LNCaP clone FGC (cell line): ENCODE measurements around the gene ZNF467.

Experiments used
- DNase-seq: peaks from one replicate; pipeline ENCODE4 v3.0.0-alpha.2; 2011; ENCODE audit warnings: low read depth
- H3K4me3 ChIP-seq: 2 replicates; pipeline ENCODE4 v1.5.1; 2011; ENCODE audit warnings: mild to moderate bottlenecking, low read depth, low read length, control low read depth
- CTCF ChIP-seq: IDR thresholded peaks from 2 replicates; pipeline ENCODE4 v1.5.1; 2012; ENCODE audit warnings: mild to moderate bottlenecking; ENCODE audit not compliant: control insufficient read depth, insufficient read depth; ENCODE audit errors: extremely low read depth

The ZNF467 gene

DNA sequence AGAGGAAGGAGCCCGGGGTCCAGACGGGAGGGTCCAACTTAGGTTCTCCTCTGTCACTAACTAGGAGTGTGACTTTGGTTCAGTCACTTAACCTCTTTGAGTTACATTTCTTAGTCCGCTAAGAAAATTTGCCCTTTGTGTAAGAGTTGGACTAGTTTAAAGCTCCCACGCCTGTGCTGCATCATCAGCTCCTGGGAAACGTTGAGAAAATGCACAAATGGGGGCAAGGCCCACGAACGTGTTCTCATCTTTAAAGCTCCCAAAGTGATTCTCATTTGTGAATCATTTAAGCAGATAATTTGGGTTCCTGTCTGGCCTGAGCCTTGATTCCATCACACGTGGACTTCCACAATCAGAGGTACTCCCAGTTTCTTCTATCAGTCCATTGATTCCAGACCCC is 6.3 kb downstream of the ZNF467 start:
- no peak for TF ChIP-seq CTCF
- no peak for DNase-seq
- no peak overlapping the region for H3K4me3 ChIP-seq

- no peak overlapping the region for H3K4me3 ChIP-seq
- TF ChIP-seq CTCF, result no peak
- no peak for DNase-seq
Measured at GRCh38 chr7:149766135-149766675, 7.2 kb downstream of the ZNF467 start.

DNA sequence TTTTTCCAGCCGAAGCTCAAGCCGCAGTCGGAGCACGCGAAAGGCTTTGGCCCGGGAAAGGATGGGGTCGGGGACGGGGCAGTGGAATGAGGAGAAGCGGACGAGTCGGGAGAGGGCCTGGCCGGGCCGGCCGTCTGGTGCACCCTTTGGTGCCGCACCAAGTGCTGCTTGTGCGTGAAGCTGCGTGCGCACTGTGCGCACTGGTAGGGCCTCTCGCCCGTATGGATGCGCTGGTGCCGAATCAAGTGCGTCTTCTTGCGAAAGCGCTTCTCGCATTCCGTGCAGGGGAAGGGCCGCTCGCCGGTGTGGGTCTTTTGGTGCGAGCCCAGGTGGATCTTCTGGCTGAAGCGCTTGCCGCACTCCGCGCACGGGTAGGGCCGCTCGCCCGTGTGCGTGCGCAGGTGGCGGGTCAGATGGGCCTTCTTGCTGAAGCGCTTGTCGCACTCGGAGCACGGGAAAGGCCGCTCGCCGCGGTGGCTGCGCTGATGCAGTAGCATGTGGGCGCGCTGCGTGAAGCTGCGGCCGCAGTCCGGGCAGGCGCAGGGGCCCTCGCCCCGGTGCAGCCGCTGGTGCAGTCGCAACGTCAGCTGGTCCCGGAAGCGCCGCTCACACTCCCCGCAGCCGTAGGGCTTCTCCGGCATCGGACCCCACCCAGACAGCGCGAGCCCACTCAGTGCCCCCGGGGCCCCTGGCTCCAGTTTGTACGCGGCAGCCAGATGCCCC is 7.8 kb downstream of the ZNF467 start:
- no peak for DNase-seq
- H3K4me3 ChIP-seq, result no peak overlapping the region
- no peak for TF ChIP-seq CTCF

- H3K4me3 ChIP-seq, result no peak overlapping the region
- no peak for TF ChIP-seq CTCF
Measured at GRCh38 chr7:149764481-149765398, 8.6 kb downstream of the ZNF467 start.

DNA sequence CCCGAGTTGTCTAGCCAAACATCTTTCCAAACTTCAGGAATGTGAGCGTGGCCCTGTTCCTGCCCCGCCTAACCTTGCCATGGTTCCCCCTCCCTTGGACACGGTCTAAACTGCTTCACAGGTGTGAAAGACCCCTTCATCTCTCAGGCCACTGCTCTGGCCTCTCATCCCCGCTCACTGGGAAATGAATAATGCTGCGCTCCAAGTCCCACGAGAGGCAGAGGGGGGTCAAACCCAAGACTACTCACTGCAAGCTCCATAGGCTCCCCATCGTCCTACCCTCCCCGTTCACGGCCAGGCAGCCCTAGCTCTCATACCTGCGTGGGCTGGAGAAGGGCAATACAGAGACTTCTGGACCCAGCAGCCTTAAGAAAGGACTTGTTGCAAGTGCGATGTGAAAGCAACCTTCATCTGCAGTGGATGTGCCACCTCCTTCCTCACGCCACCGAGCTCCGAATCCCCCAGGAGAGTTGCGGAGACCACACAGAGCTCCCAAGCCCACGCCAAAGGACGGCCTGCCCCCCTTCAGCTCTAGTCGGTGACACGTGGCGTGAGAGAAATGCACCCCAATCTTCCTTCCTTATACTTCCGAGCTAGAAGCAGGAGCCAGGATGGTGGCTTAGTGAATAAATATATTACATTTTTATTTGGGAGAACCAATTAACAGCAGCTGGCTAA is 9.7 kb downstream of the ZNF467 start:
- TF ChIP-seq CTCF, result no peak
- H3K4me3 ChIP-seq, result no peak overlapping the region
- DNase-seq, result no peak

More at GRCh38 chr7:149764481-149765398, 8.6 kb downstream of the ZNF467 start:
- no peak for DNase-seq

- H3K4me3 ChIP-seq, result no peak overlapping the region
- no peak for DNase-seq
- TF ChIP-seq CTCF, result no peak
Measured at GRCh38 chr7:149762610-149763009, 10.8 kb downstream of the ZNF467 start.
